ENCODE measurements around the gene TRIM37.
"Not testable (repeated sequence)": the region's sequence is repeated elsewhere in the genome, so short reads cannot be mapped to it uniquely, and the experiment has no call there.

The TRIM37 gene

DNA sequence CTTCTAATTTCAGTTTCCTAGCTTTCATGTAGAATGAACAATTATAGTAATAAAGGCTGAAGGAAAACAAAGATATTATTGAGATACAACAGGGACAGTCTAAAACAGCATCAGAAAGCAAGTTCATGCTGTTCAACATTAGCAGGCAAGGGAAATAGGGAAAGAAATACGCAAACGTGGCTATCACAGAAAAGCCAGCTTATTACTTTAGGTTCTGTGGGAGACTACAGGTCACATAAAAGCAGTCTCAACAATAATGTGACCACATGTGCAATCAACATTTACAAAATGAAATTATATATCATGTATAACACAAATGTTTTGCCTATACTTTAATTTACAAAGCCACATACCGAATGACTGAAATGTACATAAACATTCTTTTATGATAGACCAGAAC is 4.9 kb upstream of the TRIM37 start:
- no peak for DNase-seq

- no peak for DNase-seq
These were observed 4.3 kb upstream of the TRIM37 start for GRCh38 chr17:59110973-59111372.

- no peak for DNase-seq
These were observed 1.9 kb upstream of the TRIM37 start for GRCh38 chr17:59108400-59109102.

DNA sequence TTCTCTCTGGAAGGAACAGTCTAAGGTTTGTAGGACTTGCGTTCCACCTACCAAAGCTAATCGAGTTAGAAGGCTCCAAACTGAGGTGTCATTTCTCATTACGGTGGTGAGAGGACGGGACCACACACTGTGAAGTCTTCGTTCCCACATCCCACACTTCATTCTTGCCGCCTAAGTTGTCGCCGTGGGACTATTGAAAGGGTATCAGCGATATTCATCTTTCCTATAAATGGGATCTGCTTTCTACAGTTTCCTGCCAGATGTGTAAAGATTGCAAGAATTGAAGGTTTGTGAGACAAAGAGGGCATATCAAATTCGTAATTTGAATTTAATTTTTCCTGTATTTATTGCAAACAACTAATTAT is 608 bp upstream of the TRIM37 start:
- no peak for DNase-seq

DNA sequence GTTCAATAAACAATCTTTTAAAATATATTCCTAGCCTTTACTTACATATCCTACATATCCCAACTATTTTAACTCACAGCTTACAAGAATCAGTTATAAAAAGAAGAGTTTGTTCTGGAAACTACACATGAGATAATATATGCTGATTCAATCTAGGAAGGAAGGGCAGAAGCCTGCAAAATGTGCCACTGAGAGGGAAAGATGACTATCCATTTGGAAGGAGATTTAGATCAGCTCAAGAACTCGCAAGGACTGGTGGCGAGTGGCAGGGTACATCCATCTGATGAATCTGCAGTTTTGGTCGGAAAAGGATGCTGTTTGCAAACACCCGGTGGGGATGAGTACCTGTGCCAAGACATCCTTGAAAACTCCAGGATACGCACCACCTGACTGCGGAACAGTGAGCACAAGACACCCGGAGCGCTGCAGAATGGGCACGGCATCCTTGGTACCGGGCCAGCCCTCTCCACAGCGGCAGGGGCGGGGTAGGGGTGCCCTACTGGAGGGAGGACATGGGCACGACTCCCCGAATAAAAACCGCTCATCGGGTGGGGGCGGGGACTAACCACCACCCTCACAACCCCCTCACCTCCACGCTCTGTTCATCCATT is 723 bp downstream of the TRIM37 start:
- DNase-seq = no peak

DNA sequence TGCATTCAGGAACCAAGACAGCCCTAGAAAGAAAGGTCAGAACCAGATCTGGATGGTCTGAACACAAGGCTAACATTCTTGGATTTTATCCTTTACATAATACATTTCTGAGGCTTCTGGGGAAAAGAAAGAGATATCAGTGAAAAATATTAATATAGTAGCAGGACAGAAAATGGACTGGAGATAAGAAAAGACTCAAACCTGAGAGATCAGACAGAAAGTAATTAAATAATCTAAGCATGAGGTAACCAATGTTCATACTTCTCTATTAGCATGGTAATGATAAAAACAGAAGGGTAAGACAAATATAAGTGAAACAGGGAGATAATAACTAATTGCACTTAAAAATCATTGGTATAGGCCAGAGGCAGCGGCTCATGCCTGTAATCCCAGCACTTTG is 5.5 kb downstream of the TRIM37 start:
- no peak for DNase-seq

DNA sequence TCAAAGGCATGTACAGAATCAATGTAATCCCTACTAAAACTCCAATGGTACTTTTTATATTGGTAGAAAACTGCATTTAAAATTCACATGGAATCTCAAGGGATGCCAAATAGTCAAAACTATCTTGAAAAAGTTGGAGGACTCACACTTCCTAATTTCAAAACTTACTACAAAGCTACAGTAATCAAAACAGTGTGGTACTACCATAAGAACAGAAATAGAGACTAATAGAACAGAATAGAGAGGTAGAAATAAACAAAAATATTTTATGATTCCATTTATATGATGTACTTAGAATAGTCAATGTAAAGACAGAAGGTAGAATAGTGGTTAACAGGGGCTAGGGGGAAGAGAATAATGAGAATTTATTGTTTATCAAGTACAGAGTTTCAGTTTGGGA is 8.8 kb downstream of the TRIM37 start:
- no peak for DNase-seq

- no peak for DNase-seq
These were observed 11.7 kb downstream of the TRIM37 start for GRCh38 chr17:59094861-59095530.

DNA sequence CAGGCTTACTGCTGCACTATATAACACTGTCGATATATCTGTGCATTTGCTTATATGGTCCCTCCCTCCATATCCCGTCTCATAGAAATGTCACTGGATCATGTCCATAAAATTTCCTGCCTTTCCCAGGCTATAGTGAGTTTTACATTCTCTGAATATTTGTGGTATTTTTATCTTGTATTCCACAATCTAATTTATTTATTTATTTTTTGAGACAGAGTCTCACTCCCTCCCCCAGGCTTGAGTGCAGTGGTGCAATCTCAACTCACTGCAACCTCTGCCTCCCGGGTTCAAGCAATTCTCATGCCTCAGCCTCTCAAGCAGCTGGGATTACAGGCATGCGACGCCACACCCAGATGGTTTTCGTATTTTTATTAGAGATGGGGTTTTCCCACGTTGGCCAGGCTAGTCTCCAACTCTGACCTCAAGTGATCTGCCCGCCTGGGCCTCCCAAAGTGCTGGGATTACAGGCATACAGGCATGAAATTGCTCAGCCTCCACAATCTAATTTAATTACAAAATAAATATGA is 12.9 kb downstream of the TRIM37 start:
- DNase-seq = no peak

GRCh38 chr17:59093145-59093701 is 13.5 kb downstream of the TRIM37 start:
- no peak for DNase-seq

DNA sequence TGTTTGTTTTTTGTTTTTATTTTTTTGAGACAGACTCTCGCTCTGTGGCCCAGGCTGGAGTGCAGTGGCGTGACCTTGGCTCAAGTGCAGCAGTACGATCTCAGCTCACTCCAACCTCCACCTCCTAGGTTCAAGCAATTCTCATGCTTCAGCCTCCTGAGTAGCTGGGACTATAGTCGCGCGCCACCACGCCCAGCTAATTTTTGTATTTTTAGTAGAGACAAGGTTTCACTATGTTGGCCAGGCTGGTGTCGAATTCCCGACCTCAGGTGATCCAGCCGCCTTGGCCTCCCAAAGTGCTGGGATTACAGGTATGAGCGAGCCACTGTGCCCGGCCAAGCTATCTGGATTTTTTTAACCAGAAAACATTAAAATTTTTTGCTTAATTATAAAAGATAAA is 16.1 kb downstream of the TRIM37 start:
- not testable (repeated sequence) for DNase-seq

DNA sequence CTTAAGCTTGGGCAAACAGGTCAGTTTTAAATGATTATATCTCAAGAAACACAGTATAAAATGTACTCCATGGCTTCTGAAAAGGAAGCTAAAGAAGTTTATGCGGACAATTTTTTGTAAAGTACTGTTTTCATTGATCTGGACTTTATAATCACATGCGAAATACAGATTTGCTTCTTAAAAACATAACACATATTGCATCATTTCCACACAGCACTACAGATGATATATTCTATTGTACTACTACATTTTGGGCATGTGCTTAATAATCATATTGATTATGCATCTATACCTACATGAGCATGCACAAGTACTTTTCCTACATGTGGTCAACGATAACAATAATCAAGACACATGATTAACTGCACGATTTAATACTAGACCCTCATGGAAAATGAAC is 22.5 kb downstream of the TRIM37 start:
- DNase-seq = no peak

DNA sequence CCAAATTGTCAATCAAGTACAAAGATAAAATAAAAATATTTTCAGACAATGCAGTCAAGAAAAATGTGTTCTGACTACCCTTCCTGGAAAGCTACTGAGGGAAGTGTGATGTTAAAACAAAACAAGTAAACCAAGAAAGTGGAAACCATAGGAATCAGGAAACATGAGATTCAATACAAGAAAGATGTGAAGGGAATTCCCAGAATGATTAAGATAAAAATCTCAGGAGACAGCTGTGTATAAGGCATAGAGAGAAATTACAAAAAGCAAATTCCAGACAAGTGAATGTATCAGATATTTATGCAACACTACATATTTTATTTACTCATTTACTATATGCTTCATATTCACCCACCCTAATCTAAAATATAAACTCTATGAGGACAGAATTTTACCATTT is 32.2 kb downstream of the TRIM37 start:
- no peak for DNase-seq

DNA sequence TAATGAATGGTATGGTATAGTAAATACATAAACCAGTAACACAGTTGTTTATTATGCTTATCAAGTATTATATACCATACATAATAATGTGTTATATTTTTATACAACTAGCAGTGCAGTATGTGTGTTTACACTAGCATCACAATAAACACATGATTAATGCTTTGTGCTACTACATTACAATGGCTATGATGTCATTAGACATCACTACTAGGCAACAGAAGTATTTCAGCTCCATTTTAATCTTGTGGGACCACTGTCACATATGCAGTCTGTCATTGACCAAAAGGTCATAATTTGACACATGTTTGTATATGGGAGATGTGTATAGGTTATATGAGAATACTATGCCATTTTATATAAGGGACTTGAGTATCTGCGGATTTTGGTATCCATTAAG is 32.7 kb downstream of the TRIM37 start:
- DNase-seq = no peak

GRCh38 chr17:59069856-59070255 is 36.8 kb downstream of the TRIM37 start:
- no peak for DNase-seq

- DNase-seq = no peak
These were observed 38.9 kb downstream of the TRIM37 start for GRCh38 chr17:59067756-59068155.

GRCh38 chr17:59067340-59067739 is 39.3 kb downstream of the TRIM37 start:
- no peak for DNase-seq

DNA sequence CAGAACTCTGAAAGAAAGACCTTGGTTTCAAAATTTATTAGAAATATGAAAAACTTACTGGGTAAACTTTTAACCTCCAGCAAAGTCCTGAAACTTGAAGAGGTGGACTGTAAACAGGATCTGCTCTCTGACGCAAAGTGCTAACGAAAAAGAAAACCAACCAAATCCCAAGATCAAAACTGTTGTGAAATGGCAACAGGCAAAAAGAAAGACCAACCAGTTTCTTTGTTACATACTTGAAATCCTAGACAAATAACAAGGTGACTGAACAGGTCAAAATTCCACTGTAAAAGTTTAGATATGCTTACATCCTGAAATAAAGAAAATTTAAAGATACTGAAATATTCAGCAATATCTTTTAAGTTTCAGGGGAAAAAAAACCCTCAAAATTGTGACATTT is 44.2 kb downstream of the TRIM37 start:
- DNase-seq = no peak

DNA sequence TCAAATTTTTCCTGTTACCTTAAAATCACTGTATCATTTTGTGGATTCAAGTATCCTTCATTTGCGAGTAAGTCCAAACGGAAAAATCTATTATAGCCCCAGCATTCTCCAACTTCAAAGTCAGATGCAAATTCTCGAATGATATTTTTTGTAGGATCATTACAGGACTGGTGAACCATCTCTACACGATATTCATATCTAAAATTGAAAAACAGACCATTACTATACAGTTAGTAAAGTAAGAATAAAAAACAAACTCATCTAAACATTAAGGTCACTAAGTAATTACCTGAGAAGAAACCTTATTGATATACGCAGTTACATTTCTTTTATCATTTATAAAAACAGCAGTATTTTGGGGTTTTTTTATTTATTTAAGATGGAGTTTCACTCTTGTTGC is 49.8 kb downstream of the TRIM37 start:
- no peak for DNase-seq

GRCh38 chr17:59049798-59050197 is 56.9 kb downstream of the TRIM37 start:
- no peak for DNase-seq

DNA sequence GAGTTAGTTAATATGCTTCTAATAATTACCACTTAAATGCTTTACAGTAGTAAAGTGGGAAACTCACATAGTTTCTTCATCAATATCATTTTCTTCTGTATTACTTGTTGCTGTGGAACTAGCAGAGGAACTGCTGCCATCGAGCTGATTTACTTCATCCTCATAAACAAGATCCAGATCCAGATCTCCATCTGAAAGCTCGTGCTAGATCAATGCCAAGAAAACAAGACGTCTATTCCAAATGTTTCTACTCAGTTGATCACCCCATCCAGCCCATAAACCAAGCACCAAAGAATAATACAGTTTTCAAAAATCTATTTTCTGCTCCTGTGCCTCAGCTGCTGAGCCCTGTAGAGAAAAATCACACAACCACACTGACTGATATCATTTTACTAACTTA is 59.1 kb downstream of the TRIM37 start:
- no peak for DNase-seq

DNA sequence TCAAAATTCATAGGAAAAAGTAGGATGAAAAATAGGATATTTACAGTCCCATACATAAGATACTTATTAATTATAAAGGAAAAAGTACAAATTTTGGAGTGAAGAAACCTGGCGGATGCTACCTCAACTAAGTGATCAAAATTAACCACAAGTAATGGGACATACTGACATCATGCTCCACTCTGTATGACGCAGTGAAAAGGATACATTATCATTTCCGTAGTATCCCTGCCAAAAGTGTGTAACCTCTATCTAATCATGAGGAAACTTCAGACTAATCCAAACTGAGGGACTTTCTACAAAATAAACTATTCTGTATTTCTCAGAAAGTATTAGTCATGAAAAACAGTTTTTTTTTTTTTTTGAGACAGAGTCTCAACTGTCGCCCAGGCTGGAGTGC is 60.5 kb downstream of the TRIM37 start:
- no peak for DNase-seq

- no peak for DNase-seq
These were observed 67.9 kb downstream of the TRIM37 start for GRCh38 chr17:59038734-59039133.

- no peak for DNase-seq
These were observed 68.7 kb downstream of the TRIM37 start for GRCh38 chr17:59037960-59038359.
